HK-2 (cell line): ENCODE data around the gene MAP2K6.

ENCODE experiments used
- DNase-seq: peaks from one replicate; pipeline ENCODE4 v3.0.0-alpha.2; 2018; ENCODE audit not compliant: unreplicated experiment

MAP2K6 gene

GRCh38 chr17:69492410-69493071 is 78.0 kb downstream of the MAP2K6 start:
- DNase-seq, result peak; percentile 24

- DNase-seq, result no peak
These were observed 81.3 kb downstream of the MAP2K6 start for GRCh38 chr17:69495787-69496186.

GRCh38 chr17:69497161-69497560 is 82.7 kb downstream of the MAP2K6 start:
- no peak for DNase-seq

GRCh38 chr17:69499318-69499717 is 84.8 kb downstream of the MAP2K6 start:
- DNase-seq, result no peak

- no peak for DNase-seq
These were observed 86.5 kb downstream of the MAP2K6 start for GRCh38 chr17:69500911-69501429.

- DNase-seq, result no peak
These were observed 87.3 kb downstream of the MAP2K6 start for GRCh38 chr17:69501591-69502468.

- no peak for DNase-seq
These were observed 89.2 kb downstream of the MAP2K6 start for GRCh38 chr17:69503711-69504110.

GRCh38 chr17:69505740-69506139 is 91.2 kb downstream of the MAP2K6 start:
- DNase-seq, result no peak

- DNase-seq, result no peak
These were observed 92.0 kb downstream of the MAP2K6 start for GRCh38 chr17:69506489-69506888.

GRCh38 chr17:69508814-69509213 is 94.3 kb downstream of the MAP2K6 start:
- DNase-seq, result no peak

GRCh38 chr17:69511250-69511649 is 96.8 kb downstream of the MAP2K6 start:
- no peak for DNase-seq

GRCh38 chr17:69512946-69513345 is 98.4 kb downstream of the MAP2K6 start:
- no peak for DNase-seq

- no peak for DNase-seq
These were observed 101.7 kb downstream of the MAP2K6 start for GRCh38 chr17:69516225-69516624.

- DNase-seq, result no peak
These were observed 102.4 kb downstream of the MAP2K6 start for GRCh38 chr17:69516911-69517310.

- no peak for DNase-seq
These were observed 104.5 kb downstream of the MAP2K6 start for GRCh38 chr17:69518951-69519350.

GRCh38 chr17:69523244-69523861 is 108.9 kb downstream of the MAP2K6 start:
- DNase-seq, result no peak

- DNase-seq, result no peak
These were observed 110.4 kb downstream of the MAP2K6 start for GRCh38 chr17:69524854-69525253.

GRCh38 chr17:69525920-69526841 is 111.7 kb downstream of the MAP2K6 start:
- peak; percentile 44 for DNase-seq

- DNase-seq, result no peak
These were observed 113.5 kb downstream of the MAP2K6 start for GRCh38 chr17:69528035-69528434.

- no peak for DNase-seq
These were observed 119.2 kb downstream of the MAP2K6 start for GRCh38 chr17:69533481-69534234.

GRCh38 chr17:69534235-69534621 is 119.7 kb downstream of the MAP2K6 start:
- no peak for DNase-seq
